AML-193 (cell line): Measurements from ENCODE around the gene LCT.
"Not testable (repeated sequence)": the region's sequence is repeated elsewhere in the genome, so short reads cannot be mapped to it uniquely, and the experiment has no call there.

Experiments used
- DNase-seq, 2 experiments: peaks; one replicate each; lab custom pipeline; 2025; lab: John Stamatoyannopoulos, UW

LCT gene

DNA sequence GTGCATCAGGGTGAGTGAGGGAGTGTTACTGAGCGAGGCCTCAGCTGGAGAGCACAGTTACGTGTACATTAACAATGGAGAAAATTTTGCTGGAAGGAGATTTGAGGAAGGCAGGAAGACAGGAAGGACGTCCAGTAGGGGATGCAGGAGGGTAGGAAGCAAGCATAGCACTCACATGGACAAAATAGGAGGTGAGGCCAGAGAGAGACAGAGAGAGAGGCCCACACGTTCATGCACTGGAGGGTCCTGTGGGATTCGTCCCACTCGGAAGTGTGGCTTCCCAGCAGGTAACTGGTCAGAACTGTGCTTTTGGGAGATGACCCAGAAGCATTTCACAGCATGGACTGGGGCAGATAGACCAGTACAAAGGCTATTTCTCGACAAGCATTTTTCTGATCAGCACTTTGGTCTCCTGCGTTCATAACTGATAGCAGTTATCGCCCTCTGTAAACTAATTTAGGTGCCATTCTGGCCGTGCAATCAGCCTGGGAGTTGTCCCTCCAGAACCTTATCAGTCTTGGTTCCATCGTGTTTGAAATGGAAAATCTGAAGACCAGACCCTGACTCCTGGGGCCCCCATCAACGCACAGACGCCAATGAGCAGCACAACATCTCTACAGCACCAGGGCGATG lies 5.7 kb downstream of the LCT start:
- no peak for DNase-seq

DNA sequence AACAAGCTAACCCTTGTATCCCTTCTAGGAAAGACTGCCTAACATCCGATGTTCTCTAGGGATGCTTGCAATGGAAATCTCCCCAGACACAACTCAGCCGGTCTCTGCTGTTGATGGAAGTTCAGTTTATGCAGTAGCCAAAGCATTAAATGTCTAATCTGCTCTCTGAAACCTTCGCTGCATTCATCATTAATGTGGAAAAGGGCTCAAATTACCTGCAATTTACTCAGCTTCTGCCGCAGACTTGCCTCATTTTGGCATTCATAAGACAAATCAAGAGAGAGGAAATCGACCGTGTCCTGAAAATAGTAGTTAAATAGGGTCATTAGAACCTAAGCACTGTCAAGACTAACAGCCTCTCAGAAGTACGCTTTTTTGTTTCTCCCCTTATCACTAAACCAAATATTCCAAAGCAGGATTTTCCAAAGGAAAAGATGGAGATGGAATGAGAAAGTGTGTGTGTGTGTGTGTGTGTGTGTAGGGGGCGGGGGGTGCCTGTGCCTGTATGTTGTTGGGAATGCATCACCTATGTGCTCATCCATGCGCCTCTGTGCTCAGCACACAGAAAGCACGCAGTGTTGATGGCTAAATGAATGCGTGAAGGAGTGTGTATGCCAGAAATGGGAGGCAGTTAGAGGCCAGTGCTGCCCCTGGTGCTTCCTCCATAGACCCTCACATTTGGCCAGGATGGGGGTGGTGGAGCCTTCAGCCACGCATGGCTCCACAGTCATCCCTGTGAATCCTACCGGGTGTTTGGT lies 7.4 kb downstream of the LCT start:
- DNase-seq: no peak

- no peak for DNase-seq
Observed at GRCh38 chr2:135826544-135826943, 10.4 kb downstream of the LCT start.

- no peak for DNase-seq
Observed at GRCh38 chr2:135825550-135826176, 11.3 kb downstream of the LCT start.

DNA sequence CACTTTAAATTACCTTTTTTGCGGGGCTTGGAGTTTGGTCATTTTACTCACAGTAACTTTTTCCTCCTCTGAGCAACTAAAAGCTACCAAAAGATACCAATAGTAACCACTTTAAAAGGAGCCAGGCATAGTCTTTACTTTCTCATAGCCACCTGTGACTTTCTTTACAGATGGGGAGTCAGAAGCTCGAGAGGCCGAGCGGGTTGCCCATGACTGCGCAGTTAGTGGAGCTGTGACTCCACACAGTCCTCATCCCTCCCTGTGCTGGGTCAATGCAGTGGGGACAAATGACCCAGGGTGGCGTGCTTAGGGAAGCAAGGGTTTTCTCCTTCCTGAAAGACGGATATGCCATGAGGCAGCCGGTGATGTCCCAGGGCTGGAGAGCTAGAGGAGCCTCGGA lies 11.9 kb downstream of the LCT start:
- DNase-seq: no peak

DNA sequence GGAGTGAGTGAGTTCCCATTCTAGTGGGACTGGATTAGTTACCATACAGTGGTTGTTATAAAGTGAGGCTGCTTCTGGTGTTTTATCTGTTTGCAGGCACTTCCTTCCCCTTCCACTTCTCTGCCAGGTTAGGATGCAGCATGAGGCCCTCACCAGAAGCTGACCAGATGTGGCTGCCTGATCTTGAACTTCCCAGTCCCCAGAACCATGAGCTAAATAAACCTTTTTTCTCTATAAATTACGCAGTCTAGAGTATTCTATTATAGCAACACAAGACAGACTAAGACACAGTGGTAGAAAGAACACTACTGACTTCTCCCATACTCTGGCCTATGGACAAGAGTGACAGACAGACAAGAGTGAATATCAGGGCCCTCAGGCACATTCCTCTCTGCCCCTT lies 14.1 kb downstream of the LCT start:
- no peak for DNase-seq

GRCh38 chr2:135821190-135821589 lies 15.8 kb downstream of the LCT start:
- DNase-seq: no peak

GRCh38 chr2:135820003-135820618 lies 16.9 kb downstream of the LCT start:
- no peak for DNase-seq

DNA sequence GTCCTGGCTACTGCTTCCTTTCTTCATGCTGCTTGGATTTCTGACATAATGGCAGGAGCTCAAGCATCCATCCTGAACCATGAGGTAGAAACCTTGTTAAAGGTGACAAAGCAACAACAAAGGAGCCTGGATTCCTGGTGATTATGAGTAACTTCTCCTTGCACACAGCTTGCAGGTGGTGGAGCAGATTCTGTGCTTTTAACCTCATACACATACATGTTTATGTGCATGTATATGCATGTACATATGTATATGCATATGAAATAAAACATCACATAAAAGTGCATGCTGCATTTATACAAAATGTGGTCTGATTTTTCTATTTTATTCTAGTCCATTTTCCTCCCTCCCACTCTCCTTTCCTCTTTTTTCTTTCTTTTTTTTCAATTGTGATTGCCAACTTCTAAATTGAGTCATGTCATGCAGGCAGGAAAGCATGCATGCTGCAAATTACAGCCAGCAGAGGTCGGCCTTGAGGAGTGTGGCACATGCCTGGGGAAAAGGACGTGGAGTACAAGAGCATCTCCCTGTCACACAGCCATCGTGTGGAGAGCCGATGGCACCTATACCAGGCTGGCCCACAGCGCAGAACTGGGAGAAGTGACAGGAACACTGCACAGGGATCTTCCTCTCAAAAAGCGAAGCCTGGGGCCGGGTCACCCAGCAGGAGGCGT lies 17.9 kb downstream of the LCT start:
- peak; percentile 3 to 28 for DNase-seq

DNA sequence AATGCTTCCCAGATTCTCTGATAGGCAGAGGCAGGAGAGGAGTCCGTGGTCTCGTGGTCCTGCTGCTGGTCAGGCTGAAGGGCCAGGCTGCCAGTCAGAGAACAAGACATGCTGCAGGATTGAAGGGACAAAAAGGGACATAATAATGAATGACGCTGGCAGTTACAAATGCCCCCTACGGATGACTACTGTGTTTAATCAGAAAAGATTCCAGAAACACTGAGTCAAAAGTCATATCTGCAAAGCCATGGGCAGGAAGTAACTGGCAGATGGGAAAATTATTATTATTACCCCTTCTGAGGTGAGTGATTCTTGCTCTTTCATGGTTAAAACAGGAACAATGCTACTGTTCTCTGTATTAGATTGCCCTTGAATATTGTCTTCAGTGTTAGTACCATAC lies 19.0 kb downstream of the LCT start:
- DNase-seq: no peak

DNA sequence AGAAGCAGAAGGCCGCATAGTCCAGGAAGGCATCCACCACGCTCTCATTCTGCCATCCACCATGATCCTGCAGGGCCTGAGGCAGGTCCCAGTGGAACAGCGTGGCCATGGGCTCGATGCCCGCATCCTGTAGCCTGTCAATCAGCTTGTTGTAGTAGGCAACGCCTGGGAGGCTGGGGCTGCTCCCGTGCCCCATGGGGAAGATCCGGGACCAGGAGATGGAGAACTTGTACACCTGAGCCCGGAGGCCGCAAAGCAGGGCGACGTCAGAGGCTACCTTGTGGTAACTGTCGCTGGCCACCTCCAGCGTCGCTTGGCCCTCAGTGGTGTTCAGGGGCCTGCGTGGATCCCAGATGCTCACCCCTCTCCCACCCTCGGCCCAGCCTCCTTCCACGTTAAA lies 19.5 kb downstream of the LCT start:
- no peak for DNase-seq

GRCh38 chr2:135815269-135815668 lies 21.7 kb downstream of the LCT start:
- no peak for DNase-seq

DNA sequence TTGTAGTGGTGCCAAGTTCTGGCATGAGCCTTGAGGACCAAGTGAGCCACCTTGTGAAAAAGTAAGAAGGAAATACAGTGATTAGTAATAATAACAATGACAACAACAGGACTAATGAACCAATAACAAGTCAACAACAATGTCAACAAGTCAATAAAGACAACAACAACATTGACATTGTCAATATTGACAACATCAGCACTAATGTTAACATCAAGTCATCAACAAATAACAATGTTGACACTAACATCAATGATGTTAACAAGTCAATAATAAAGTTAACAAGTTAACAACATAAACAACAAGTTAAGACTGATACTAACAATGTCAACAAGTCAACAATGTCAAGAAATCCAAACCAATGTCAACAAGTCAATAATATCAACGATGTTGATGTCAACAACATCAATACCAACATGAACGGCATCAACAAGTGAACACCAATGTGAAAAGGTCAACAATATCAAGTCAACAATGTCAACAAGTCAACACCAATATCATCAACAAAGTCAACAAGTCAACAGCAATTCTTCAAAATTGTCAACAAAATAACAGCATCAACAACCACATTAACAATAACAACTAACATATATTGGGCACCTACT lies 24.0 kb downstream of the LCT start:
- no peak for DNase-seq

- DNase-seq: not testable (repeated sequence)
Observed at GRCh38 chr2:135807874-135808273, 29.1 kb downstream of the LCT start.

- DNase-seq: no peak
Observed at GRCh38 chr2:135803278-135803677, 33.7 kb downstream of the LCT start.

DNA sequence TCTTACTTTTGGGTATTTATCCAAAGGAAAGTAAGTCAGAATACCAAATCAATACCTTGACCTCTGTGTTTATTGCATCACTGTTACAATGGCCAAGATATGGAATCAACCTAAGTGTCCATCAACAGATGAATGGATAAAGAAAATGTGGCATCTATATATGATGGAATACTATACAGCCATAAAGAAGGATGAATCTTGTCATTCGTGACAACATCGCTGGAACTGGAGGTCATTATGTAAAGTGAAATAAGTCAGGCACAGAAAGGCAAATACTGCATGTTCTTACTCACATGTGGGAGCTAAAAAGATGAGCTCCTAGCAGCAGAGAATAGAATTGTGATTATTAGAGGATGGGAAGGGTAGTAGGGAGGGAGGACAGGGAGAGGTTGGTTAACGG lies 34.6 kb downstream of the LCT start:
- DNase-seq: no peak

DNA sequence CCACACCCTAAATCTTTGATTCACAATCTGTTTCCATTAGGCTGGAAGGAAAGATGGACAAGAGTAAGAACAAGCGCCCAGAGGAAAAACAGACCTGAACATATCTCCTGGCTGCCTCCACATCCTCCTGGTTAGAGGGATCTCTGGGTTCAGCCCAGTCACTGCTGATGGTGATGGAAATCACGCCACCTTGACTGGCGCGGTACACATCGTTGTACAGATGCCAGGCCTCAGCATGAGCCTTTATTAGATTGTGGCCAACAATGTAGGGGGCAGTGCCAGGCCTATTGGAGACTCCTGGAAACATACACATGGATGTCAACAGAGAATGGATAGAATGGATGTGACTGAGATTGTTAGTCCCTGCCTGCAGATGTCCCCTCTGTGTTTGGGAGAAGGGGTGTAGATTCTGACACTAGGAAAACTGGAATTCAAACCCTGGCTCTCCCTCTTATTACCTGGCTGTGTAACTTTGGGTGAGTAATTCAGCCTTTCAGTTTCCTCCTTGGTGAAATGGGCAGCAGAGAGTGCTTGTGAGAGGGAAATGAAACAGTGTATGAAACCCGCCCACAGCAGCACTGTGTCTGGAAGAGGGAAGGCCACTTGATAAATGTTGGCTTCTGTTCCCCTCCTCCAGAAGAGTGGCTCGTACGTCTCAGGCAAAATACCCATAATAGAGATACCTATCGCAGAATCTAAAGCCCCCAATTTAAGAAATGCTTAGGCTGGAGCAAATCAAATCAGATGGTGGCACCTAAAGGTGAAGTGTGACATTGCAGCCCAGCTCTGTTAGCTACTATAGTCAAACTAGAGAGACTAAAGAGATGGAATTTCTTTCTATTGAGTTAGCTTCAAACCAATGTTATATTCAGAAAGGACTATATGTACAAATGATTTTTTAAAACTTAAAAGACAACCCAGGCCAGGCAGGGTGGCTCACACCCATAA lies 36.2 kb downstream of the LCT start:
- no peak for DNase-seq

- DNase-seq: no peak
Observed at GRCh38 chr2:135799738-135800137, 37.2 kb downstream of the LCT start.

DNA sequence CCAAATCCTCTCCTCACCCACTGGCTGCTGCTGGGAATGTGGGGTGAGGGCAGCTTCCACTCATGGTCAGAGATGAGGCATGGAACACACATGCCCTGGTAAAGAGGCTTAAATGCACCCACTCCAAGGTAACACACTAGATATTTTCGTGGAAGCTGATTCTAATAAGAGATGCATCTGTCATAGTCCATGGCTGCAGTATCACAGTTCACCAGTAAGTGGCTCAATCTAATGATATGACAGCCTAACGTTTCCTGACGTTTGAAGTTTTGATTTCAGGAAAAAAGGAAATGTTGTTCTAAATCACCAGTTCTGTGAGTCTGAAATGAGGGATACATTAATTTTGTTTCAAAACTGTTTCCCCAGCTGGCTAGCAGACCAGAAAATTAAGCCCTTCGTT lies 38.2 kb downstream of the LCT start:
- DNase-seq: peak in 1 of 2 experiments; percentile 12

GRCh38 chr2:135798275-135798705 lies 38.7 kb downstream of the LCT start:
- DNase-seq: no peak
